ENCODE data around the gene NSUN6. TPM values are rescaled to one million over a fixed set of nuclear protein-coding genes. Genes with fewer than 3 reads are reported as not detected.

The NSUN6 gene
- total RNA-seq, 2 experiments from 2014 or later, result 15.7 to 16.0 TPM

- intact Hi-C loops (cut with DNase I, micrococcal nuclease), result no loop called here
- H3K27me3 Mint-ChIP-seq, result no peaks in the 10 kb centered on the region
- no peaks in the 10 kb centered on the region for H3K9me3 Mint-ChIP-seq (ENCODE audit: low read depth)
- no peak overlapping the region for H3K27ac Mint-ChIP-seq
- H3K4me3 Mint-ChIP-seq, result no peak overlapping the region
- H3K36me3 Mint-ChIP-seq (ENCODE audit: low read depth), result peaks cover 8% of the 10 kb centered on the region
- ChIA-PET POLR2A (no interaction called here), CTCF (no interaction called here)
- ATAC-seq (no peak), DNase-seq (no peak)
- no peaks in the 10 kb centered on the region for H3K4me1 Mint-ChIP-seq
These were observed 96.9 kb downstream of the NSUN6 start for GRCh38 chr10:18554479-18554878.

DNA sequence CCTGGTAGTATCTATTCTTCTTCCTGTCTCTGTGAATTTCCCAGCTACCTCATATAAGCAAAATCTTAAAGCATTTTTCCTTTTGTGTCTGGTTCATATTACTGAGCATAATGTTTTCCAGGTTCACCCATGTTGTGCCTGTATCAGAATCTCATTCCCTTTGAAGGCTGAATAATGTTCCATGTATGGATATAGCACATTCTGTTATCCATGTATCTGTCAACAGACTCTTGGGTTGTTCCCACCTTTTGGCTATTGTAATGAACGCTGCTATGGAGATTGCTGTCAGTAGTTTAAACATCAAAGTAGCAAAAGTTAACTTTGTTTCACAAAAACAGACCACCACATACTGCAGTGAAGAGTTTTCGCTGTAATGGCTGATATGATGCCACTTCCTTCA lies 99.9 kb downstream of the NSUN6 start:
- intact Hi-C loops (cut with DNase I, micrococcal nuclease), result no loop called here
- CTCF ChIA-PET, result no interaction called here
- ATAC-seq, result no peak
- H3K4me3 Mint-ChIP-seq, result no peak overlapping the region
- H3K27ac Mint-ChIP-seq, result no peak overlapping the region
- no peaks in the 10 kb centered on the region for H3K9me3 Mint-ChIP-seq (ENCODE audit: low read depth)
- peaks cover 15% of the 10 kb centered on the region for H3K36me3 Mint-ChIP-seq (ENCODE audit: low read depth)
- no peak for DNase-seq
- POLR2A ChIA-PET, result no interaction called here
- H3K4me1 Mint-ChIP-seq, result no peaks in the 10 kb centered on the region
- no peaks in the 10 kb centered on the region for H3K27me3 Mint-ChIP-seq

DNA sequence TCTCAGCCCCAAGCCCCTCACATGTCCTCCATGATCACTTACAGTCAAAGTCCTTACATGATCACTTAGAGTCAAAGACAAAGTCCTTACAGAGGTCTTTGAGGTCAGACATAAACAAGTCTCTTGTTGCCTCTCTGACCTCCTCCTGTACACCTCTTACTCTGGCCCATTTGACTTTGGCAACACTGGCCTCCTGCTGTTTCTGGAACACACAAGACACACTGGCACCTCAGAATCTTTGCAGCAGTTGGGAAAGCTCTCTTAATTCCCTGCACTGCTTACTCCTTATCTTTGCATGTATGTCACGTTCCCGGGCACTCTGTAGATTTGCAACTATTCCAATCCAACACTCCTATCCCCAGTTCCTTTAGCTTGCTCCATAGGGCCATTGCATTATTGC lies 102.3 kb downstream of the NSUN6 start:
- Mint-ChIP-seq H3K36me3 (ENCODE audit: low read depth) (peaks cover 25% of the 10 kb centered on the region), H3K27me3 (no peaks in the 10 kb centered on the region), H3K9me3 (ENCODE audit: low read depth) (no peaks in the 10 kb centered on the region), H3K4me3 (no peak overlapping the region), H3K4me1 (no peaks in the 10 kb centered on the region), H3K27ac (no peak overlapping the region)
- intact Hi-C loops (cut with DNase I, micrococcal nuclease), result no loop called here
- POLR2A ChIA-PET, result interaction anchor here (0.8 kb wide), 1 partner anchor 14 kb away, joined by 3 read pairs; no protein-coding TSS in a partner anchor
- CTCF ChIA-PET, result no interaction called here
- ATAC-seq (no peak), DNase-seq (no peak)

GRCh38 chr10:18545621-18546305 lies 105.6 kb downstream of the NSUN6 start:
- Mint-ChIP-seq H3K9me3 (ENCODE audit: low read depth) (no peaks in the 10 kb centered on the region), H3K4me1 (no peaks in the 10 kb centered on the region), H3K27ac (no peak overlapping the region), H3K4me3 (no peak overlapping the region), H3K36me3 (ENCODE audit: low read depth) (peaks cover 38% of the 10 kb centered on the region), H3K27me3 (no peaks in the 10 kb centered on the region)
- intact Hi-C loops (cut with DNase I, micrococcal nuclease), result no loop called here
- DNase-seq (no peak), ATAC-seq (no peak)
- ChIA-PET CTCF (no interaction called here), POLR2A (no interaction called here)

DNA sequence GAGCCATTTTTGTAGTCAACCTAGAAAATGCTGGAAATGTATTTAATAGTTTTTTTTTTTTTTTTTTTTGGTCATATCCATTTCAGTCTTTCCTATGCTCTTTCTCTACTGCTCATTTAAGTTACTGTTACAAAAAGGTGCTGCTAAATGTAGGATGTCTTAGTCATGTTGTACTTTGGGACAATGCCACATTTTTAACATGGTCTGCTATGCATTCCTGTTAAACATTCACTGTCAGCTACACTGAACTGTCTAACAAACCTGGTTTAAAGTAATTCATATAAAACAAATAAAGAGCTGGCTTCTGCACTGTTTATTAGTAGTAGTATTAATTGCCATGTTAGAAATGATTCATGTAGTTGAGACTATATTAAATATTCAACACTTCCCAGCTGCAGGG lies 108.6 kb downstream of the NSUN6 start:
- Mint-ChIP-seq H3K4me1 (no peaks in the 10 kb centered on the region), H3K4me3 (no peak overlapping the region), H3K9me3 (ENCODE audit: low read depth) (no peaks in the 10 kb centered on the region), H3K36me3 (ENCODE audit: low read depth) (peaks cover 46% of the 10 kb centered on the region), H3K27ac (no peak overlapping the region), H3K27me3 (no peaks in the 10 kb centered on the region)
- ChIA-PET CTCF (interaction anchor here (0.5 kb wide), 1 partner anchor 134 kb away, joined by 3 read pairs; no protein-coding TSS in a partner anchor), POLR2A (no interaction called here)
- intact Hi-C loops (cut with DNase I, micrococcal nuclease), result no loop called here
- no peak for DNase-seq
- ATAC-seq, result no peak

- intact Hi-C loops (cut with DNase I, micrococcal nuclease), result no loop called here
- Mint-ChIP-seq H3K36me3 (ENCODE audit: low read depth) (peaks cover 50% of the 10 kb centered on the region), H3K9me3 (ENCODE audit: low read depth) (no peaks in the 10 kb centered on the region), H3K4me3 (no peak overlapping the region), H3K27me3 (no peaks in the 10 kb centered on the region), H3K4me1 (no peaks in the 10 kb centered on the region), H3K27ac (no peak overlapping the region)
- ChIA-PET CTCF (no interaction called here), POLR2A (no interaction called here)
- no peak for DNase-seq
- no peak for ATAC-seq
These were observed 111.2 kb downstream of the NSUN6 start for GRCh38 chr10:18540195-18540594.

DNA sequence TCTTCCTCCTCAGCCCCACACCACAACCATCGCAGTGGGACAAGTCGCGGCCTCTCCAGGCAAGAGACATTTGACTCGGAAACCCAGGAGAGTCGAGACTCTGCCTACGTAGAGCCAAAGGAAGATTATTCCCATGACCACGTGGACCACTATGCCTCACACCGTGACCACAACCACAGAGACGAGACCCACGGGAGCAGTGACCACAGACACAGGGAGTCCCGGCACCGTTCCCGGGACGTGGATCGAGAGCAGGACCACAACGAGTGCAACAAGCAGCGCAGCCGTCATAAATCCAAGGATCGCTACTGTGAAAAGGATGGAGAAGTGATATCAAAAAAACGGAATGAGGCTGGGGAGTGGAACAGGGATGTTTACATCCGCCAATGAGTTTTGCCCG lies 112.1 kb downstream of the NSUN6 start:
- intact Hi-C loops (cut with DNase I, micrococcal nuclease), result no loop called here
- DNase-seq (no peak), ATAC-seq (no peak)
- Mint-ChIP-seq H3K4me1 (no peaks in the 10 kb centered on the region), H3K27ac (no peak overlapping the region), H3K9me3 (ENCODE audit: low read depth) (no peaks in the 10 kb centered on the region), H3K27me3 (no peaks in the 10 kb centered on the region), H3K36me3 (ENCODE audit: low read depth) (peaks cover 50% of the 10 kb centered on the region), H3K4me3 (no peak overlapping the region)
- CTCF ChIA-PET, result no interaction called here
- POLR2A ChIA-PET, result no interaction called here

DNA sequence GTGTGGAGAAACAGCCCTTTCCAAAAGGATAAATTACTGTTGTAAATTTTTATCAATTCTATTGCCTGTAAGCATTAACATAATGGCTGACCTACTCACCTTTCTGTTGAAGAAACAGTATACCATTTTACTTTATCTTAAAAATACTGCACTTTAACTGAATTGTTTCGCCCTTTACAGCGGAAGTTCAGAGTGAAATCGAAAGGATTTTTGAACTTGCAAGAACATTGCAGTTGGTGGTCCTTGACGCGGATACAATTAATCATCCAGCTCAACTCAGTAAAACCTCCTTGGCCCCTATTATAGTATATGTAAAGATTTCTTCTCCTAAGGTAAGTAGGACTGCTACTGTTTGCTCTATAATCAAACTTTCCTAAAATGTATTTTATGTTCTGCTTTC lies 117.5 kb downstream of the NSUN6 start:
- peaks cover 48% of the 10 kb centered on the region for H3K36me3 Mint-ChIP-seq (ENCODE audit: low read depth)
- H3K9me3 Mint-ChIP-seq (ENCODE audit: low read depth), result peaks cover 6% of the 10 kb centered on the region
- no peak overlapping the region for H3K4me3 Mint-ChIP-seq
- H3K27ac Mint-ChIP-seq, result no peak overlapping the region
- no peaks in the 10 kb centered on the region for H3K27me3 Mint-ChIP-seq
- intact Hi-C loops (cut with DNase I, micrococcal nuclease), result no loop called here
- ChIA-PET POLR2A (no interaction called here), CTCF (no interaction called here)
- ATAC-seq (no peak), DNase-seq (no peak)
- no peaks in the 10 kb centered on the region for H3K4me1 Mint-ChIP-seq

GRCh38 chr10:18532881-18533535 lies 118.4 kb downstream of the NSUN6 start:
- ChIA-PET POLR2A (no interaction called here), CTCF (interaction anchor here (1.1 kb wide), 2 partner anchors 19 to 44 kb away, joined by 3 read pairs; no protein-coding TSS in a partner anchor)
- Mint-ChIP-seq H3K4me3 (no peak overlapping the region), H3K27ac (no peak overlapping the region), H3K27me3 (no peaks in the 10 kb centered on the region), H3K36me3 (ENCODE audit: low read depth) (peaks cover 44% of the 10 kb centered on the region), H3K4me1 (no peaks in the 10 kb centered on the region), H3K9me3 (ENCODE audit: low read depth) (peaks cover 6% of the 10 kb centered on the region)
- ATAC-seq (no peak), DNase-seq (no peak)
- intact Hi-C loops (cut with DNase I, micrococcal nuclease), result no loop called here

DNA sequence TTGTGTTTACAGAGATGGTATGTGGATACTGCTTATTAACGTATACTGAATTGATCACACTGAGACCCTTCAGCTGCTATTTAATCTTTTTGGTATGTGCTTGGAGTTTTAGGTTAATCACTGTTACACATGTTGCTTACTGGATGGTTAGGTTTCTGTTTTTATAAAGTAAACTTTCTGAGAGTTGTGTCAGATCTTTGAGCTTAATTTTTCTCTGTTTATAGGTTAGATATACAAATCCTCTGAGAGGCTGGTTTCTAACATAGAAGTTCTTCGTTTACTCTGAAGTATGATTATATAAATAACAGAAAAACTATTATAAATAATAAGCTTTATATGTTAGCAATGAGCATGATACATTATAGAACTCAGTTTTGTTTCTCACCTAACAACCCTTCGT lies 123.1 kb downstream of the NSUN6 start:
- Mint-ChIP-seq H3K27ac (no peak overlapping the region), H3K4me1 (no peaks in the 10 kb centered on the region), H3K4me3 (no peak overlapping the region), H3K27me3 (no peaks in the 10 kb centered on the region), H3K36me3 (ENCODE audit: low read depth) (peaks cover 25% of the 10 kb centered on the region), H3K9me3 (ENCODE audit: low read depth) (peaks cover 6% of the 10 kb centered on the region)
- POLR2A ChIA-PET, result no interaction called here
- no peak for ATAC-seq
- CTCF ChIA-PET, result no interaction called here
- no peak for DNase-seq
- intact Hi-C loops (cut with DNase I, micrococcal nuclease), result no loop called here

DNA sequence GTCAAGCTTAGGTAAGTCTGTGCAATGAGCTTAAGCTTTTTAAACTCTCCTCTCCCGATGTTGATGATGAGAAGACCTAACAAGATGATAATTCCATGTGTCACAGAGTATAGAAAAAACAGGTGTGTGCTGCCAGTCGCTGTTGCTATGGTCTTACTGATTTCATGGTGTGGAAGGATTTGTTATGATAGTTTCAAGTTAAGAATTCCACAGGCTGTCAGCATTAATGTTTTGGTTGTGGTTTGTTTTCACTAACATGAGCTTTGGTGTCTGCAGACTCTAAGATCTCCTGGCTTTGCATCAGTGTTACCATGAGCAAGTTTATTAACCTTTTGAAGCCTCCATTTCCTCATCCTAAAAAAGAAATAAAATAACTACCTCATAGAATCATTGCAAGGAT lies 123.7 kb downstream of the NSUN6 start:
- Mint-ChIP-seq H3K9me3 (ENCODE audit: low read depth) (peaks cover 6% of the 10 kb centered on the region), H3K4me1 (no peaks in the 10 kb centered on the region), H3K27me3 (no peaks in the 10 kb centered on the region), H3K4me3 (no peak overlapping the region), H3K36me3 (ENCODE audit: low read depth) (peaks cover 22% of the 10 kb centered on the region), H3K27ac (no peak overlapping the region)
- ChIA-PET CTCF (interaction anchor here (0.7 kb wide), 1 partner anchor 517 kb away, joined by 3 read pairs; no protein-coding TSS in a partner anchor), POLR2A (no interaction called here)
- ATAC-seq, result no peak
- no peak for DNase-seq
- intact Hi-C loops (cut with DNase I, micrococcal nuclease), result no loop called here

- no peak for ATAC-seq
- H3K36me3 Mint-ChIP-seq (ENCODE audit: low read depth), result no peaks in the 10 kb centered on the region
- no peak overlapping the region for H3K27ac Mint-ChIP-seq
- intact Hi-C loops (cut with DNase I, micrococcal nuclease), result no loop called here
- ChIA-PET POLR2A (no interaction called here), CTCF (interaction anchor here (0.9 to 1.6 kb wide), 3 partner anchors 9 to 131 kb away, joined by 3 to 6 read pairs (median 4); no protein-coding TSS in a partner anchor)
- H3K4me1 Mint-ChIP-seq, result no peaks in the 10 kb centered on the region
- H3K27me3 Mint-ChIP-seq, result no peaks in the 10 kb centered on the region
- no peak overlapping the region for H3K4me3 Mint-ChIP-seq
- peaks cover 6% of the 10 kb centered on the region for H3K9me3 Mint-ChIP-seq (ENCODE audit: low read depth)
- DNase-seq, result no peak
These were observed 127.5 kb downstream of the NSUN6 start for GRCh38 chr10:18523858-18524257.

Measured in activated CD4-positive, alpha-beta T cell treated with anti-CD3 and anti-CD28 coated beads for 36 hours (primary cell).